ENCODE data around the gene BAD. TPM values are rescaled to one million over a fixed set of nuclear protein-coding genes. Genes with fewer than 3 reads are reported as not detected.
"Not testable (repeated sequence)": the region's sequence is repeated elsewhere in the genome, so short reads cannot be mapped to it uniquely, and the experiment has no call there.

BAD gene
- total RNA-seq, 1 experiment from 2014 or later, result 86.4 TPM

- no peak for DNase-seq (ENCODE audit: low spot score)
Observed at GRCh38 chr11:64259533-64260067, 24.9 kb downstream of the BAD start.

- DNase-seq (ENCODE audit: low spot score), result no peak
Observed at GRCh38 chr11:64258946-64259532, 25.4 kb downstream of the BAD start.

GRCh38 chr11:64258356-64258755, 26.1 kb downstream of the BAD start:
- DNase-seq (ENCODE audit: low spot score), result no peak

GRCh38 chr11:64256300-64256699, 28.2 kb downstream of the BAD start:
- no peak for DNase-seq (ENCODE audit: low spot score)

GRCh38 chr11:64255135-64256128, 29.0 kb downstream of the BAD start:
- DNase-seq (ENCODE audit: low spot score), result no peak

- DNase-seq (ENCODE audit: low spot score), result no peak
Observed at GRCh38 chr11:64254326-64254725, 30.1 kb downstream of the BAD start.

GRCh38 chr11:64253481-64253880, 31.0 kb downstream of the BAD start:
- no peak for DNase-seq (ENCODE audit: low spot score)

GRCh38 chr11:64253043-64253442, 31.4 kb downstream of the BAD start:
- DNase-seq (ENCODE audit: low spot score), result no peak

- no peak for DNase-seq (ENCODE audit: low spot score)
Observed at GRCh38 chr11:64252003-64252872, 32.2 kb downstream of the BAD start.

GRCh38 chr11:64251753-64252002, 32.8 kb downstream of the BAD start:
- DNase-seq (ENCODE audit: low spot score), result no peak

GRCh38 chr11:64251016-64251752, 33.3 kb downstream of the BAD start, which contains the start of gene PLCB3:
PLCB3 (plus strand) TSS chr11:64251530; CDS start chr11:64251650, 120 bp downstream.
- DNase-seq (ENCODE audit: low spot score), result no peak

- no peak for DNase-seq (ENCODE audit: low spot score)
Observed at GRCh38 chr11:64250415-64251015, 34.0 kb downstream of the BAD start.

- no peak for DNase-seq (ENCODE audit: low spot score)
Observed at GRCh38 chr11:64249563-64250414, 34.7 kb downstream of the BAD start.

GRCh38 chr11:64249038-64249437, 35.4 kb downstream of the BAD start:
- DNase-seq (ENCODE audit: low spot score), result no peak

GRCh38 chr11:64248578-64248977, 35.9 kb downstream of the BAD start:
- DNase-seq (ENCODE audit: low spot score), result no peak

GRCh38 chr11:64247729-64248531, 36.5 kb downstream of the BAD start:
- no peak for DNase-seq (ENCODE audit: low spot score)

GRCh38 chr11:64246871-64247728, 37.4 kb downstream of the BAD start, which contains the start of gene PPP1R14B:
PPP1R14B (minus strand) TSS chr11:64246943; CDS start chr11:64246673, 270 bp downstream.
- DNase-seq (ENCODE audit: low spot score), result peak; percentile 77

- DNase-seq (ENCODE audit: low spot score), result not testable (repeated sequence)
Observed at GRCh38 chr11:64246621-64246870, 37.9 kb downstream of the BAD start.
